WTC11 (cell line): ENCODE results near the gene ATG2A. TPM values are rescaled to one million over a fixed set of nuclear protein-coding genes. Genes with fewer than 3 reads are reported as not detected.

Experiments used
- ATAC-seq: fragments of 200-7000 bp; cut with Tn5 transposase; 2 replicates; pipeline ENCODE4 v1.10.0; 2021; ENCODE audit warnings: mild to moderate bottlenecking, moderate library complexity
- CTCF ChIA-PET: fragments of 300-600 bp; sonication (Branson Sonifier 250); formaldehyde crosslinking; loops from one replicate; lab custom pipeline; 2021; ENCODE audit warnings: antibody characterized with exemption; lab: Charles Lee
- POLR2A ChIA-PET: fragments of 350-600 bp; sonication (Branson Sonifier 250); formaldehyde crosslinking; loops from one replicate; lab custom pipeline; 2021; ENCODE audit warnings: antibody characterized with exemption; lab: Charles Lee
- DNase-seq: peaks from one replicate; pipeline ENCODE4 v3.0.0; 2021; ENCODE audit warnings: low spot score
- H3K27ac Mint-ChIP-seq: 2 replicates; pipeline ENCODE4 v1.8.0; 2021; ENCODE audit warnings: mixed read lengths
- H3K27me3 Mint-ChIP-seq: 2 replicates; pipeline ENCODE4 v1.8.0; 2021; ENCODE audit warnings: low read depth, mild to moderate bottlenecking, moderate library complexity, mixed read lengths
- H3K36me3 Mint-ChIP-seq: 2 replicates; pipeline ENCODE4 v1.8.0; 2021; ENCODE audit warnings: mixed read lengths
- H3K4me1 Mint-ChIP-seq: 2 replicates; pipeline ENCODE4 v1.8.0; 2022; ENCODE audit warnings: mixed read lengths
- H3K4me3 Mint-ChIP-seq: 2 replicates; pipeline ENCODE4 v1.8.0; 2021; ENCODE audit warnings: mild to moderate bottlenecking, moderate library complexity, mixed read lengths
- H3K9me3 Mint-ChIP-seq: 2 replicates; pipeline ENCODE4 v1.8.0; 2021; ENCODE audit warnings: mixed read lengths
- AFF4 ChIP-seq: sonication (generic); formaldehyde crosslinking; IDR thresholded peaks from 2 replicates; pipeline ENCODE4 v1.8.1; 2023; ENCODE audit warnings: mild to moderate bottlenecking, missing genetic modification reagents, borderline replicate concordance
- ATF3 ChIP-seq: sonication (generic); formaldehyde crosslinking; conservative IDR thresholded peaks from 2 replicates; pipeline ENCODE4 v1.8.1; 2022; ENCODE audit warnings: mild to moderate bottlenecking, missing genetic modification reagents
- ATF6 ChIP-seq: sonication (generic); formaldehyde crosslinking; IDR thresholded peaks from 2 replicates; pipeline ENCODE4 v1.8.1; 2023; ENCODE audit warnings: mild to moderate bottlenecking, missing genetic modification reagents
- ETV6 ChIP-seq: sonication (generic); formaldehyde crosslinking; IDR thresholded peaks from 2 replicates; pipeline ENCODE4 v1.8.1; 2022; ENCODE audit warnings: mild to moderate bottlenecking, missing genetic modification reagents
- FOXJ3 ChIP-seq: sonication (generic); formaldehyde crosslinking; IDR thresholded peaks from 2 replicates; pipeline ENCODE4 v1.9.0; 2021; ENCODE audit warnings: missing genetic modification reagents, mild to moderate bottlenecking, borderline replicate concordance
- GABPB1 ChIP-seq: sonication (generic); formaldehyde crosslinking; IDR thresholded peaks from 2 replicates; pipeline ENCODE4 v1.8.1; 2023; ENCODE audit warnings: mild to moderate bottlenecking, missing genetic modification reagents
- GTF2I ChIP-seq: fragments of 250-450 bp; sonication (Bioruptor Pico); conservative IDR thresholded peaks from 2 replicates; pipeline ENCODE4 v1.4.0; 2021; ENCODE audit warnings: mild to moderate bottlenecking
- KAT7 ChIP-seq: sonication (generic); formaldehyde crosslinking; IDR thresholded peaks from 2 replicates; pipeline ENCODE4 v1.8.1; 2023; ENCODE audit warnings: missing genetic modification reagents, mild to moderate bottlenecking, borderline replicate concordance
- MLX ChIP-seq: sonication (generic); formaldehyde crosslinking; IDR thresholded peaks from 2 replicates; pipeline ENCODE4 v1.8.1; 2023; ENCODE audit warnings: mild to moderate bottlenecking, missing genetic modification reagents, moderate library complexity
- MYBL2 ChIP-seq: sonication (generic); formaldehyde crosslinking; IDR thresholded peaks from 2 replicates; pipeline ENCODE4 v1.8.1; 2023; ENCODE audit warnings: mild to moderate bottlenecking, moderate library complexity, missing genetic modification reagents
- NFYB ChIP-seq: sonication (generic); formaldehyde crosslinking; conservative IDR thresholded peaks from 2 replicates; pipeline ENCODE4 v1.8.0; 2022; ENCODE audit warnings: low read depth, missing genetic modification reagents
- RELA ChIP-seq: sonication (generic); formaldehyde crosslinking; IDR thresholded peaks from 2 replicates; pipeline ENCODE4 v1.8.1; 2022; ENCODE audit warnings: missing genetic modification reagents, mild to moderate bottlenecking, borderline replicate concordance
- ZNF121 ChIP-seq: sonication (generic); formaldehyde crosslinking; IDR thresholded peaks from 2 replicates; pipeline ENCODE4 v1.8.0; 2023; ENCODE audit warnings: missing genetic modification reagents
- ZNF138 ChIP-seq: sonication (generic); formaldehyde crosslinking; conservative IDR thresholded peaks from 2 replicates; pipeline ENCODE4 v1.8.1; 2022; ENCODE audit warnings: mild to moderate bottlenecking, moderate library complexity, missing genetic modification reagents
- total RNA-seq: library from RNA; stranded (reverse); gene quantifications from 3 replicates; pipeline ENCODE4 v1.2.3, GENCODE V29; 2021

Gene ATG2A
- total RNA-seq, 1 experiment from 2014 or later: 31.4 TPM

- no peak for TF ChIP-seq AFF4 (CRISPR knock-in tag)
- TF ChIP-seq KAT7 (CRISPR knock-in tag): no peak
- no peak for TF ChIP-seq ZNF138 (CRISPR knock-in tag)
Observed at GRCh38 chr11:64920124-64920523, 3.1 kb upstream of the ATG2A start (continued).

- H3K9me3 Mint-ChIP-seq: no peaks in the 10 kb centered on the region
- no peak overlapping the region for H3K27ac Mint-ChIP-seq
- ChIA-PET CTCF (interaction anchor here (0.7 to 4.1 kb wide), 9 partner anchors 14 to 264 kb away, joined by 3 to 14 read pairs (median 4); partner anchors contain the start of genes ARL2, BATF2 and GPHA2), POLR2A (interaction anchor here (0.6 kb wide), 1 partner anchor 77 kb away, joined by 3 read pairs; the partner anchor contains the start of gene BATF2)
- no peaks in the 10 kb centered on the region for H3K36me3 Mint-ChIP-seq
- ATAC-seq: no peak
- TF ChIP-seq ATF6 (CRISPR knock-in tag) (no peak), ZNF121 (no peak), KAT7 (CRISPR knock-in tag) (no peak), ATF3 (no peak), MYBL2 (CRISPR knock-in tag) (no peak), GABPB1 (CRISPR knock-in tag) (no peak)
- no peak overlapping the region for H3K4me3 Mint-ChIP-seq
- DNase-seq: no peak
- H3K27me3 Mint-ChIP-seq: no peaks in the 10 kb centered on the region
- H3K4me1 Mint-ChIP-seq: peaks cover 13% of the 10 kb centered on the region
Observed at GRCh38 chr11:64919627-64920026, 2.6 kb upstream of the ATG2A start.

- ChIA-PET POLR2A (no interaction called here), CTCF (interaction anchor here (1.3 to 4.1 kb wide), 4 partner anchors 14 to 79 kb away, joined by 6 to 14 read pairs (median 8); partner anchors contain the start of genes BATF2 and GPHA2)
- peak overlapping the region; percentile 88 for H3K4me3 Mint-ChIP-seq
- H3K36me3 Mint-ChIP-seq: no peaks in the 10 kb centered on the region
- DNase-seq: no peak
- no peaks in the 10 kb centered on the region for H3K27me3 Mint-ChIP-seq
- peak overlapping the region; percentile 98 for H3K27ac Mint-ChIP-seq
- no peaks in the 10 kb centered on the region for H3K9me3 Mint-ChIP-seq
- no peak for TF ChIP-seq AFF4 (CRISPR knock-in tag)
- TF ChIP-seq NFYB (CRISPR knock-in tag): no peak
- TF ChIP-seq FOXJ3: no peak
- no peak for TF ChIP-seq GTF2I (CRISPR knock-in tag)
- no peak for TF ChIP-seq ETV6 (CRISPR knock-in tag)
- TF ChIP-seq RELA (CRISPR knock-in tag): no peak
- no peak for TF ChIP-seq MLX
- ATAC-seq: no peak
- H3K4me1 Mint-ChIP-seq: peaks cover 13% of the 10 kb centered on the region
Observed at GRCh38 chr11:64918017-64918416, 1.0 kb upstream of the ATG2A start.
